ENCODE measurements around the gene DDX51. TPM values are rescaled to one million over a fixed set of nuclear protein-coding genes. Genes with fewer than 3 reads are reported as not detected.

Gene DDX51
- total RNA-seq, 2 experiments from 2014 or later: 58.0 to 59.3 TPM

GRCh38 chr12:132171968-132172521 lies 27.9 kb upstream of the DDX51 start:
- DNase-seq: no peak
- H3K4me1 ChIP-seq (ENCODE audit: insufficient read depth, low read length): peaks cover 44% of the 10 kb centered on the region
- POLR2A ChIA-PET: no interaction called here
- no peak for TF ChIP-seq CTCF (IDR thresholded peaks at IDR 0.05)
- intact Hi-C loops (cut with DNase I, micrococcal nuclease): no loop called here
- no peak for ATAC-seq (ENCODE audit: poor library complexity)
- Mint-ChIP-seq H3K4me1 (ENCODE audit: low read depth) (peaks cover 14% of the 10 kb centered on the region), H3K27me3 (peaks cover 12% of the 10 kb centered on the region), H3K36me3 (ENCODE audit: low read depth) (no peaks in the 10 kb centered on the region), H3K9me3 (no peaks in the 10 kb centered on the region), H3K27ac (no peak overlapping the region), H3K4me3 (no peak overlapping the region)
- peaks cover 0 to 22% of the 10 kb centered on the region in 2 experiments for H3K9me3 ChIP-seq (ENCODE audit: control insufficient read depth in 1 of 2, insufficient read depth in 1 of 2, low read length in 2 of 2)
- H3K27ac ChIP-seq (ENCODE audit: low read depth in 1 of 2, low read length in 2 of 2): no peak overlapping the region
- H3K4me3 ChIP-seq (ENCODE audit: low read length): no peak overlapping the region
- no peaks in the 10 kb centered on the region for H3K36me3 ChIP-seq (ENCODE audit: insufficient read depth, low read length)
- peaks cover 3 to 5% of the 10 kb centered on the region in 2 experiments for H3K27me3 ChIP-seq (ENCODE audit: control insufficient read depth in 1 of 2, insufficient read depth in 2 of 2, low read length in 2 of 2)
- CTCF ChIA-PET: no interaction called here

- Mint-ChIP-seq H3K9me3 (no peaks in the 10 kb centered on the region), H3K27ac (no peak overlapping the region), H3K4me3 (no peak overlapping the region), H3K27me3 (peaks cover 12% of the 10 kb centered on the region), H3K4me1 (ENCODE audit: low read depth) (peaks cover 14% of the 10 kb centered on the region), H3K36me3 (ENCODE audit: low read depth) (no peaks in the 10 kb centered on the region)
- ATAC-seq (ENCODE audit: poor library complexity) (no peak), DNase-seq (no peak)
- CTCF ChIA-PET: no interaction called here
- Histone ChIP-seq H3K27me3 (ENCODE audit: control insufficient read depth in 1 of 2, insufficient read depth in 2 of 2, low read length in 2 of 2) (peaks cover 3 to 5% of the 10 kb centered on the region in 2 experiments), H3K9me3 (ENCODE audit: control insufficient read depth in 1 of 2, insufficient read depth in 1 of 2, low read length in 2 of 2) (peaks cover 0 to 22% of the 10 kb centered on the region in 2 experiments), H3K4me1 (ENCODE audit: insufficient read depth, low read length) (peaks cover 44% of the 10 kb centered on the region), H3K36me3 (ENCODE audit: insufficient read depth, low read length) (no peaks in the 10 kb centered on the region), H3K27ac (ENCODE audit: low read depth in 1 of 2, low read length in 2 of 2) (no peak overlapping the region), H3K4me3 (ENCODE audit: low read length) (no peak overlapping the region)
- no peak for TF ChIP-seq CTCF (IDR thresholded peaks at IDR 0.05)
- intact Hi-C loops (cut with DNase I, micrococcal nuclease): no loop called here
- POLR2A ChIA-PET: no interaction called here
These were observed 27.3 kb upstream of the DDX51 start for GRCh38 chr12:132171293-132171967.

GRCh38 chr12:132170637-132171292 lies 26.6 kb upstream of the DDX51 start:
- peaks cover 3 to 5% of the 10 kb centered on the region in 2 experiments for H3K27me3 ChIP-seq (ENCODE audit: control insufficient read depth in 1 of 2, insufficient read depth in 2 of 2, low read length in 2 of 2)
- ChIA-PET CTCF (no interaction called here), POLR2A (no interaction called here)
- H3K27ac ChIP-seq (ENCODE audit: low read depth in 1 of 2, low read length in 2 of 2): no peak overlapping the region
- no peak overlapping the region for H3K4me3 Mint-ChIP-seq
- no peak for ATAC-seq (ENCODE audit: poor library complexity)
- H3K27me3 Mint-ChIP-seq: peaks cover 12% of the 10 kb centered on the region
- intact Hi-C loops (cut with DNase I, micrococcal nuclease): no loop called here
- no peak for DNase-seq
- no peak for TF ChIP-seq CTCF (IDR thresholded peaks at IDR 0.05)
- peaks cover 0 to 22% of the 10 kb centered on the region in 2 experiments for H3K9me3 ChIP-seq (ENCODE audit: control insufficient read depth in 1 of 2, insufficient read depth in 1 of 2, low read length in 2 of 2)
- peaks cover 14% of the 10 kb centered on the region for H3K4me1 Mint-ChIP-seq (ENCODE audit: low read depth)
- no peak overlapping the region for H3K4me3 ChIP-seq (ENCODE audit: low read length)
- no peaks in the 10 kb centered on the region for H3K36me3 Mint-ChIP-seq (ENCODE audit: low read depth)
- no peaks in the 10 kb centered on the region for H3K36me3 ChIP-seq (ENCODE audit: insufficient read depth, low read length)
- peaks cover 44% of the 10 kb centered on the region for H3K4me1 ChIP-seq (ENCODE audit: insufficient read depth, low read length)
- no peak overlapping the region for H3K27ac Mint-ChIP-seq
- no peaks in the 10 kb centered on the region for H3K9me3 Mint-ChIP-seq
